Endothelial cell of umbilical vein (primary cell): ENCODE measurements around the gene PARN. TPM values are rescaled to one million over a fixed set of nuclear protein-coding genes. Genes with fewer than 3 reads are reported as not detected.

Source experiments
- BruUV-seq: library from RNA; stranded (reverse); fragments of 400-500 nt; replicated peaks from 2 replicates; lab custom pipeline; 2021; lab: Mats Ljungman, UMichigan
- CTCF ChIA-PET: fragments of 300-600, 350-600 bp; sonication (Branson Sonifier 250); formaldehyde crosslinking; loops from one replicate; lab custom pipeline; 2021; ENCODE audit warnings: antibody characterized with exemption, inconsistent platforms; lab: Charles Lee
- POLR2A ChIA-PET: fragments of 300-600, 350-600 bp; sonication (Branson Sonifier 250); formaldehyde crosslinking; loops from one replicate; lab custom pipeline; 2021; ENCODE audit warnings: antibody characterized with exemption, inconsistent platforms; lab: Charles Lee
- DNase-seq: peaks from one replicate; pipeline ENCODE4 v3.0.0-alpha.2; 2011; ENCODE audit warnings: low read depth, low spot score
- FAIRE-seq: peaks from 2 replicates; lab custom pipeline; 2011; peaks lifted over from hg19 to GRCh38; lab: Jason Lieb, UNC
- H2AFZ ChIP-seq: 2 replicates; pipeline ENCODE4 v1.6.0; 2012; ENCODE audit warnings: low read depth, low read length, control low read depth, inconsistent platforms
- H3K27ac ChIP-seq: 2 replicates; pipeline ENCODE4 v1.5.1; 2011; ENCODE audit warnings: low read depth, mild to moderate bottlenecking, control low read depth, low read length, moderate library complexity; ENCODE audit not compliant: insufficient read depth
- H3K27me3 ChIP-seq, 2 experiments: 2 replicates each; pipeline versions ENCODE4 v1.6.0 to v1.6.1; 2011; ENCODE audit warnings: low read length in 2 of 2, mixed read lengths in 1 of 2; ENCODE audit not compliant: control insufficient read depth in 2 of 2, insufficient read depth in 2 of 2
- H3K36me3 ChIP-seq, 2 experiments: 2 replicates in 1 of 2; 3 replicates in 1 of 2; pipeline ENCODE4 v1.5.1; 2011; ENCODE audit warnings: low read length in 2 of 2, mild to moderate bottlenecking in 1 of 2, moderate library complexity in 1 of 2; ENCODE audit not compliant: control insufficient read depth in 2 of 2, insufficient read depth in 2 of 2; ENCODE audit errors: extremely low read depth in 1 of 2
- H3K4me1 ChIP-seq: 3 replicates; pipeline ENCODE4 v1.5.1; 2011; ENCODE audit warnings: mild to moderate bottlenecking, low read length; ENCODE audit not compliant: control insufficient read depth, insufficient read depth; ENCODE audit errors: extremely low read depth
- H3K4me2 ChIP-seq: 2 replicates; pipeline ENCODE4 v1.6.1; 2011; ENCODE audit warnings: low read length, control low read depth, mixed read lengths; ENCODE audit not compliant: insufficient read depth
- H3K4me3 ChIP-seq, 3 experiments: fragments of 200-600 bp in 1 of 3; sonication (generic), shearing (Covaris generic) in 1 of 3; replicated peaks in 1 of 3; 2 replicates each; pipeline ENCODE4 v1.5.1; 2011 to 2016; ENCODE audit warnings: control low read depth in 3 of 3, low read length in 3 of 3, mild to moderate bottlenecking in 2 of 3, inconsistent platforms in 1 of 3, low read depth in 1 of 3, moderate library complexity in 1 of 3; ENCODE audit not compliant: insufficient read depth in 1 of 3
- H3K79me2 ChIP-seq: 2 replicates; pipeline ENCODE4 v1.6.0; 2012; ENCODE audit warnings: low read length, inconsistent platforms; ENCODE audit not compliant: control insufficient read depth, insufficient read depth
- H3K9ac ChIP-seq: replicated peaks from 2 replicates; pipeline ENCODE3; 2011; ENCODE audit warnings: low read length, control low read depth; ENCODE audit not compliant: insufficient read depth; ENCODE audit errors: extremely low read depth
- H3K9me1 ChIP-seq: replicated peaks from 3 replicates; pipeline ENCODE4 v1.6.0; 2011; ENCODE audit warnings: mild to moderate bottlenecking, low read length; ENCODE audit not compliant: control insufficient read depth, insufficient read depth; ENCODE audit errors: extremely low read depth
- H3K9me3 ChIP-seq: replicated peaks from 2 replicates; pipeline ENCODE4 v1.5.1; 2012; ENCODE audit warnings: low read length, inconsistent platforms; ENCODE audit not compliant: control insufficient read depth, insufficient read depth
- H4K20me1 ChIP-seq: replicated peaks from 2 replicates; pipeline ENCODE3; 2011; ENCODE audit warnings: mild to moderate bottlenecking, low read length; ENCODE audit not compliant: control insufficient read depth, insufficient read depth; ENCODE audit errors: extremely low read depth
- EZH2 ChIP-seq: IDR thresholded peaks from 2 replicates; pipeline ENCODE4 v1.6.1; 2012; ENCODE audit warnings: borderline replicate concordance, low read depth, mild to moderate bottlenecking, moderate library complexity, low read length, inconsistent platforms; ENCODE audit not compliant: severe bottlenecking
- FOS ChIP-seq: IDR thresholded peaks from 2 replicates; pipeline ENCODE4 v1.6.1; 2011; ENCODE audit warnings: mild to moderate bottlenecking, low read length, moderate library complexity, borderline replicate concordance; ENCODE audit not compliant: insufficient read depth
- GATA2 ChIP-seq: IDR thresholded peaks from 2 replicates; pipeline ENCODE4 v1.7.0; 2011; ENCODE audit warnings: low read depth, mild to moderate bottlenecking, moderate library complexity, mixed read lengths, low read length; ENCODE audit not compliant: insufficient read length, insufficient read depth
- JUN ChIP-seq: IDR thresholded peaks from 2 replicates; pipeline ENCODE4 v1.6.1; 2011; ENCODE audit warnings: borderline replicate concordance, low read depth; ENCODE audit not compliant: insufficient read length, insufficient read depth
- MYC ChIP-seq: IDR thresholded peaks from one replicate; pipeline ENCODE4 v1.6.1; 2011; ENCODE audit warnings: mild to moderate bottlenecking, low read depth, low read length
- POLR2A ChIP-seq: IDR thresholded peaks from 2 replicates; pipeline ENCODE4 v1.6.1; 2012; ENCODE audit warnings: low read depth, mild to moderate bottlenecking, control low read depth, low read length
- POLR2AphosphoS5 ChIP-seq: IDR thresholded peaks from 2 replicates; pipeline ENCODE4 v1.6.1; 2012; ENCODE audit warnings: low read depth, mild to moderate bottlenecking, control low read depth, low read length, moderate library complexity; ENCODE audit not compliant: insufficient read depth
- dilution Hi-C: fragments of 300-500 bp; cut with MboI; formaldehyde crosslinking; loops from one replicate; pipeline ENCODE4 v1.15.0; 2019; ENCODE audit warnings: low sequenced_read_pairs; ENCODE audit not compliant: extremely low pct_ligation_motif_present
- intact Hi-C: fragments of 100-400 bp; cut with micrococcal nuclease; formaldehyde crosslinking; loops from one replicate; pipeline ENCODE4 v1.10.0; 2022
- polyA plus RNA-seq, 4 experiments: library from polyadenylated mRNA; depleted of rRNA in 3 of 4; stranded (reverse) in 3 of 4; unstranded in 1 of 4; fragments of >200 nt; gene quantifications; 2 replicates each; pipeline versions ENCODE4 v1.2.1 to v1.2.3, GENCODE V29; 2011 to 2012; ENCODE audit warnings: missing spikeins in 1 of 4
- total RNA-seq: library from RNA; stranded (reverse); gene quantifications from 2 replicates; pipeline ENCODE4 v1.2.3, GENCODE V29; 2021
- TF ChIP-seq, protein P1 (sequence below): IDR thresholded peaks from 2 replicates; pipeline ENCODE4 v1.6.1; 2011; ENCODE audit not compliant: insufficient read depth, insufficient read length
- TF ChIP-seq, protein P2 (sequence below), 2 donors: IDR thresholded peaks; 1 replicate in 1 of 2; 2 replicates in 1 of 2; pipeline ENCODE4 v1.5.1; 2011; ENCODE audit warnings: low read length in 2 of 2, mild to moderate bottlenecking in 2 of 2, moderate library complexity in 2 of 2, control low read depth in 1 of 2, inconsistent platforms in 1 of 2, low read depth in 1 of 2; ENCODE audit not compliant: insufficient read depth in 1 of 2; ENCODE audit errors: extremely low read depth in 1 of 2

PARN gene
- total and polyA plus RNA-seq, 2 donors (not counting 3 experiments of a cell fraction or from before 2014, with no cell fraction given): 16.9 to 24.6 TPM

- CTCF ChIA-PET: interaction anchor here (1.0 to 5.3 kb wide), 7 partner anchors 16 to 610 kb away, joined by 4 to 33 read pairs (median 6); partner anchors contain the start of gene ERCC4
- no peak overlapping the region for H3K27ac ChIP-seq
- no peak overlapping the region for H3K9ac ChIP-seq
- no peak overlapping the region for H3K4me2 ChIP-seq
- POLR2A ChIA-PET: no interaction called here
- H3K79me2 ChIP-seq: no peaks in the 10 kb centered on the region
- DNase-seq (no peak), FAIRE-seq (no peak)
- H3K27me3 ChIP-seq: no peaks in the 10 kb centered on the region
- intact Hi-C loops: no loop called here
- no TSS peak for BruUV-seq
- dilution Hi-C loops: no loop called here
- TF ChIP-seq POLR2AphosphoS5: no peak
- TF ChIP-seq POLR2A: no peak
- no peak for TF ChIP-seq GATA2
- TF ChIP-seq, protein P1, sequence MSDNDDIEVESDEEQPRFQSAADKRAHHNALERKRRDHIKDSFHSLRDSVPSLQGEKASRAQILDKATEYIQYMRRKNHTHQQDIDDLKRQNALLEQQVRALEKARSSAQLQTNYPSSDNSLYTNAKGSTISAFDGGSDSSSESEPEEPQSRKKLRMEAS: no peak
- no peak for TF ChIP-seq JUN
- TF ChIP-seq FOS: no peak
- TF ChIP-seq MYC: no peak
- no peak for TF ChIP-seq EZH2
- TF ChIP-seq, protein P2, sequence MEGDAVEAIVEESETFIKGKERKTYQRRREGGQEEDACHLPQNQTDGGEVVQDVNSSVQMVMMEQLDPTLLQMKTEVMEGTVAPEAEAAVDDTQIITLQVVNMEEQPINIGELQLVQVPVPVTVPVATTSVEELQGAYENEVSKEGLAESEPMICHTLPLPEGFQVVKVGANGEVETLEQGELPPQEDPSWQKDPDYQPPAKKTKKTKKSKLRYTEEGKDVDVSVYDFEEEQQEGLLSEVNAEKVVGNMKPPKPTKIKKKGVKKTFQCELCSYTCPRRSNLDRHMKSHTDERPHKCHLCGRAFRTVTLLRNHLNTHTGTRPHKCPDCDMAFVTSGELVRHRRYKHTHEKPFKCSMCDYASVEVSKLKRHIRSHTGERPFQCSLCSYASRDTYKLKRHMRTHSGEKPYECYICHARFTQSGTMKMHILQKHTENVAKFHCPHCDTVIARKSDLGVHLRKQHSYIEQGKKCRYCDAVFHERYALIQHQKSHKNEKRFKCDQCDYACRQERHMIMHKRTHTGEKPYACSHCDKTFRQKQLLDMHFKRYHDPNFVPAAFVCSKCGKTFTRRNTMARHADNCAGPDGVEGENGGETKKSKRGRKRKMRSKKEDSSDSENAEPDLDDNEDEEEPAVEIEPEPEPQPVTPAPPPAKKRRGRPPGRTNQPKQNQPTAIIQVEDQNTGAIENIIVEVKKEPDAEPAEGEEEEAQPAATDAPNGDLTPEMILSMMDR (IDR thresholded peaks at IDR 0.05; ENCODE audit: extremely low read depth in 1 of 2, insufficient read depth in 1 of 2, low read depth in 1 of 2, low read length in 2 of 2): no peak
- no peaks in the 10 kb centered on the region for H3K36me3 ChIP-seq
- H3K9me1 ChIP-seq: no peaks in the 10 kb centered on the region
- no peak overlapping the region for H3K4me3 ChIP-seq
- peaks cover 3% of the 10 kb centered on the region for H3K4me1 ChIP-seq
- no peak overlapping the region for H2AFZ ChIP-seq
- no peaks in the 10 kb centered on the region for H3K9me3 ChIP-seq
- no peaks in the 10 kb centered on the region for H4K20me1 ChIP-seq
These were observed 100.0 kb downstream of the PARN start for GRCh38 chr16:14530046-14530445.
